H54 (cell line): ENCODE results near the gene FABP2.
"Not testable (repeated sequence)": the region's sequence is repeated elsewhere in the genome, so short reads cannot be mapped to it uniquely, and the experiment has no call there.

Experiments used
- DNase-seq: peaks from one replicate; pipeline ENCODE4 v3.0.0; 2011; ENCODE audit warnings: low spot score, mixed read lengths; ENCODE audit not compliant: insufficient read length
- FAIRE-seq: peaks from 3 replicates; lab custom pipeline; 2011; peaks lifted over from hg19 to GRCh38; lab: Jason Lieb, UNC
- POLR2A ChIP-seq: IDR thresholded peaks from 2 replicates; pipeline ENCODE4 v1.6.1; 2011; ENCODE audit warnings: low read depth, mild to moderate bottlenecking, low read length

FABP2 gene

GRCh38 chr4:119299260-119299671 lies 22.7 kb downstream of the FABP2 start:
- DNase-seq = no peak
- no peak for FAIRE-seq
- no peak for TF ChIP-seq POLR2A

GRCh38 chr4:119297795-119298194 lies 24.1 kb downstream of the FABP2 start:
- DNase-seq = no peak
- no peak for TF ChIP-seq POLR2A
- no peak for FAIRE-seq

- TF ChIP-seq POLR2A = no peak
- no peak for DNase-seq
- no peak for FAIRE-seq
These were observed 25.6 kb downstream of the FABP2 start for GRCh38 chr4:119296356-119296755.

- no peak for FAIRE-seq
- TF ChIP-seq POLR2A = no peak
- no peak for DNase-seq
These were observed 31.3 kb downstream of the FABP2 start for GRCh38 chr4:119290598-119290997.

- TF ChIP-seq POLR2A = no peak
- DNase-seq = no peak
- FAIRE-seq = no peak
These were observed 32.6 kb downstream of the FABP2 start for GRCh38 chr4:119289313-119289712.

GRCh38 chr4:119286377-119287002 lies 35.4 kb downstream of the FABP2 start:
- no peak for FAIRE-seq
- no peak for DNase-seq
- TF ChIP-seq POLR2A = no peak

GRCh38 chr4:119284876-119285780 lies 36.8 kb downstream of the FABP2 start:
- no peak for TF ChIP-seq POLR2A
- FAIRE-seq (peak; percentile 15), DNase-seq (no peak)

- DNase-seq = no peak
- no peak for TF ChIP-seq POLR2A
- no peak for FAIRE-seq
These were observed 40.5 kb downstream of the FABP2 start for GRCh38 chr4:119281393-119281792.

- not testable (repeated sequence) for DNase-seq, FAIRE-seq
These were observed 42.0 kb downstream of the FABP2 start for GRCh38 chr4:119279945-119280344.

- not testable (repeated sequence) for FAIRE-seq
These were observed 42.4 kb downstream of the FABP2 start for GRCh38 chr4:119279541-119279940.

GRCh38 chr4:119271361-119272085 lies 50.4 kb downstream of the FABP2 start:
- FAIRE-seq (no peak), DNase-seq (no peak)
- TF ChIP-seq POLR2A = no peak

More at GRCh38 chr4:119279541-119279940, 42.4 kb downstream of the FABP2 start:
- not testable (repeated sequence) for DNase-seq

- TF ChIP-seq POLR2A = no peak
- DNase-seq = no peak
- FAIRE-seq = no peak
These were observed 53.5 kb downstream of the FABP2 start for GRCh38 chr4:119268466-119268865.
